Measurements from ENCODE around the gene SLC22A15.

DNA sequence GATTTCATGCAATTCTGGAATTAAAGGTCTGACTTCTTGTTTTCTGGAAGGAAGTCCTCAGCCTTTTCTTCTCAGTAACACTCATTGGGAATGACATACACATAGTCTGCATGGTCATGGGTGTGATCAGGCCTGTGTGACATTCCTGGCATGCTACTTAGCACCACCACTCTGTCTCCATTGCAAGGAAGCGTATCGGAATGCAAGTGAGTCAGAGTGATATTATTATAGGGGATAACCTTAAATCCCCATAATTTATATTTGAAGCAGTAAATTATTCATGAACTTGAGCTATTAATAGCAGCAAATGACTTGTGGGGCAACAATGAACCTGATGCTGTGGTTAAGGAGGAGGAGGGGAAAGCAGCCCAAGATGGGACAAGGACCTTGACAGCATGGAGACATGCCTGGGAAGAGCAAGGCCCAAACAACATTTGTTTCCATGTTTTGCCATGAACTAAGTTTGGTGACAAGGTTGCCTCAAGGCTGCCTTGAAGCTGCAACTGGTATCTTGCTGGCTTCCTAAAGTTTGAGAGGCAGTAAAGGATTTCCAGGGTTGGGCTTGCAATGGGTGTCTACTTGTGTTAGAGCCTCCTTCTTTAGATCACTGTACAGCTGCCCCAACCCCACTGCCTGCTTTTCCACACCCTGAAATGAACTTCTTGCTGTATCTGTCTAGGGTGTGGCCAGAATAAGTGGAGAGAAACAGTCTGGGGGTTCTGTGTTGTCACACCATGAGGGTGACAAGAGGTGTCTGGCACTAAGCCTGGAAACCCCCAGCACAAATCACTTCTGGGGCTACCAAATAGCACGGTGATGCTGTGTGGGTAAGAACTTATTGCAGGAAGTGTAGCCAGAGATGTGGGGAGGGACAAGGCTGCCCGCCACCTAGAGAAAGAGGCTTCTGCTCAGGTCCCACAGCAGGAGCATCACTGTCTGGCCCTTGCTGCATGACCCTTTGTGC lies 139.4 kb downstream of the SLC22A15 start:
- TF ChIP-seq, protein P1, sequence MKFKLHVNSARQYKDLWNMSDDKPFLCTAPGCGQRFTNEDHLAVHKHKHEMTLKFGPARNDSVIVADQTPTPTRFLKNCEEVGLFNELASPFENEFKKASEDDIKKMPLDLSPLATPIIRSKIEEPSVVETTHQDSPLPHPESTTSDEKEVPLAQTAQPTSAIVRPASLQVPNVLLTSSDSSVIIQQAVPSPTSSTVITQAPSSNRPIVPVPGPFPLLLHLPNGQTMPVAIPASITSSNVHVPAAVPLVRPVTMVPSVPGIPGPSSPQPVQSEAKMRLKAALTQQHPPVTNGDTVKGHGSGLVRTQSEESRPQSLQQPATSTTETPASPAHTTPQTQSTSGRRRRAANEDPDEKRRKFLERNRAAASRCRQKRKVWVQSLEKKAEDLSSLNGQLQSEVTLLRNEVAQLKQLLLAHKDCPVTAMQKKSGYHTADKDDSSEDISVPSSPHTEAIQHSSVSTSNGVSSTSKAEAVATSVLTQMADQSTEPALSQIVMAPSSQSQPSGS (IDR thresholded peaks at IDR 0.05; ENCODE audit: low read length) = no peak
- TF ChIP-seq, protein P2, sequence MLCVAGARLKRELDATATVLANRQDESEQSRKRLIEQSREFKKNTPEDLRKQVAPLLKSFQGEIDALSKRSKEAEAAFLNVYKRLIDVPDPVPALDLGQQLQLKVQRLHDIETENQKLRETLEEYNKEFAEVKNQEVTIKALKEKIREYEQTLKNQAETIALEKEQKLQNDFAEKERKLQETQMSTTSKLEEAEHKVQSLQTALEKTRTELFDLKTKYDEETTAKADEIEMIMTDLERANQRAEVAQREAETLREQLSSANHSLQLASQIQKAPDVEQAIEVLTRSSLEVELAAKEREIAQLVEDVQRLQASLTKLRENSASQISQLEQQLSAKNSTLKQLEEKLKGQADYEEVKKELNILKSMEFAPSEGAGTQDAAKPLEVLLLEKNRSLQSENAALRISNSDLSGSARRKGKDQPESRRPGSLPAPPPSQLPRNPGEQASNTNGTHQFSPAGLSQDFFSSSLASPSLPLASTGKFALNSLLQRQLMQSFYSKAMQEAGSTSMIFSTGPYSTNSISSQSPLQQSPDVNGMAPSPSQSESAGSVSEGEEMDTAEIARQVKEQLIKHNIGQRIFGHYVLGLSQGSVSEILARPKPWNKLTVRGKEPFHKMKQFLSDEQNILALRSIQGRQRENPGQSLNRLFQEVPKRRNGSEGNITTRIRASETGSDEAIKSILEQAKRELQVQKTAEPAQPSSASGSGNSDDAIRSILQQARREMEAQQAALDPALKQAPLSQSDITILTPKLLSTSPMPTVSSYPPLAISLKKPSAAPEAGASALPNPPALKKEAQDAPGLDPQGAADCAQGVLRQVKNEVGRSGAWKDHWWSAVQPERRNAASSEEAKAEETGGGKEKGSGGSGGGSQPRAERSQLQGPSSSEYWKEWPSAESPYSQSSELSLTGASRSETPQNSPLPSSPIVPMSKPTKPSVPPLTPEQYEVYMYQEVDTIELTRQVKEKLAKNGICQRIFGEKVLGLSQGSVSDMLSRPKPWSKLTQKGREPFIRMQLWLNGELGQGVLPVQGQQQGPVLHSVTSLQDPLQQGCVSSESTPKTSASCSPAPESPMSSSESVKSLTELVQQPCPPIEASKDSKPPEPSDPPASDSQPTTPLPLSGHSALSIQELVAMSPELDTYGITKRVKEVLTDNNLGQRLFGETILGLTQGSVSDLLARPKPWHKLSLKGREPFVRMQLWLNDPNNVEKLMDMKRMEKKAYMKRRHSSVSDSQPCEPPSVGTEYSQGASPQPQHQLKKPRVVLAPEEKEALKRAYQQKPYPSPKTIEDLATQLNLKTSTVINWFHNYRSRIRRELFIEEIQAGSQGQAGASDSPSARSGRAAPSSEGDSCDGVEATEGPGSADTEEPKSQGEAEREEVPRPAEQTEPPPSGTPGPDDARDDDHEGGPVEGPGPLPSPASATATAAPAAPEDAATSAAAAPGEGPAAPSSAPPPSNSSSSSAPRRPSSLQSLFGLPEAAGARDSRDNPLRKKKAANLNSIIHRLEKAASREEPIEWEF (IDR thresholded peaks at IDR 0.05; ENCODE audit: insufficient replicate concordance, low read depth, low read length) = no peak
- TF ChIP-seq NFXL1 (IDR thresholded peaks at IDR 0.05; ENCODE audit: borderline replicate concordance) (no peak), POLR2AphosphoS5 (IDR thresholded peaks at IDR 0.05; ENCODE audit: low read length) (no peak), ZNF274 (IDR thresholded peaks at IDR 0.05; ENCODE audit: insufficient read depth, insufficient read length) (no peak)
- TF ChIP-seq, protein P3, sequence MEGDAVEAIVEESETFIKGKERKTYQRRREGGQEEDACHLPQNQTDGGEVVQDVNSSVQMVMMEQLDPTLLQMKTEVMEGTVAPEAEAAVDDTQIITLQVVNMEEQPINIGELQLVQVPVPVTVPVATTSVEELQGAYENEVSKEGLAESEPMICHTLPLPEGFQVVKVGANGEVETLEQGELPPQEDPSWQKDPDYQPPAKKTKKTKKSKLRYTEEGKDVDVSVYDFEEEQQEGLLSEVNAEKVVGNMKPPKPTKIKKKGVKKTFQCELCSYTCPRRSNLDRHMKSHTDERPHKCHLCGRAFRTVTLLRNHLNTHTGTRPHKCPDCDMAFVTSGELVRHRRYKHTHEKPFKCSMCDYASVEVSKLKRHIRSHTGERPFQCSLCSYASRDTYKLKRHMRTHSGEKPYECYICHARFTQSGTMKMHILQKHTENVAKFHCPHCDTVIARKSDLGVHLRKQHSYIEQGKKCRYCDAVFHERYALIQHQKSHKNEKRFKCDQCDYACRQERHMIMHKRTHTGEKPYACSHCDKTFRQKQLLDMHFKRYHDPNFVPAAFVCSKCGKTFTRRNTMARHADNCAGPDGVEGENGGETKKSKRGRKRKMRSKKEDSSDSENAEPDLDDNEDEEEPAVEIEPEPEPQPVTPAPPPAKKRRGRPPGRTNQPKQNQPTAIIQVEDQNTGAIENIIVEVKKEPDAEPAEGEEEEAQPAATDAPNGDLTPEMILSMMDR (IDR thresholded peaks at IDR 0.05 in 2 of 3, conservative IDR thresholded peaks at IDR 0.05 in 1 of 3; ENCODE audit: control insufficient read depth in 2 of 3, extremely low read depth in 1 of 3, insufficient read depth in 1 of 3, low read depth in 3 of 3, low read length in 3 of 3) = no peak

Data from GM12878 (cell line).